ENCODE measurements around the gene C19orf85. TPM values are rescaled to one million over a fixed set of nuclear protein-coding genes. Genes with fewer than 3 reads are reported as not detected.

Gene C19orf85
- total and polyA plus RNA-seq, 2 donors (not counting 1 experiment from before 2014, with no cell fraction given) = not detected

DNA sequence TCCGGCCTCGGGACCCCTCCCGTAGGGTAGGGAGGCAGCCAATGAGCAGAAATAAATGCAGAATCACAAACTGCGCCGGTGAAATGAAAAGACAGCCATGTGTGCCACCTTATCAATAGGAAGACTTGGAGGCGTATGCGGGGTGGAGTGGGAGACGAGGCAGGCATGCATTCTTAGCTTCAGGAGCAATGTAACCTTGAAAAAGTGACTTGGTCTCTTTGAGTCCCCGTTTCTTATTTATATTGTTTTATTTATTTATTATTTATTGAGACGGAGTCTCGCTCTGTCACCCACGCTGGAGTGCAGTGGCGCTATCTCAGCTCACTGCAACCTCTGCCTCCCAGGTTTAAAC, 39.7 kb upstream of the C19orf85 start:
- no peak overlapping the region for H2AFZ ChIP-seq (ENCODE audit: low read length)
- no peak for TF ChIP-seq EZH2 (IDR thresholded peaks at IDR 0.05; ENCODE audit: low read length, missing control alignments)
- TF ChIP-seq, protein P1, sequence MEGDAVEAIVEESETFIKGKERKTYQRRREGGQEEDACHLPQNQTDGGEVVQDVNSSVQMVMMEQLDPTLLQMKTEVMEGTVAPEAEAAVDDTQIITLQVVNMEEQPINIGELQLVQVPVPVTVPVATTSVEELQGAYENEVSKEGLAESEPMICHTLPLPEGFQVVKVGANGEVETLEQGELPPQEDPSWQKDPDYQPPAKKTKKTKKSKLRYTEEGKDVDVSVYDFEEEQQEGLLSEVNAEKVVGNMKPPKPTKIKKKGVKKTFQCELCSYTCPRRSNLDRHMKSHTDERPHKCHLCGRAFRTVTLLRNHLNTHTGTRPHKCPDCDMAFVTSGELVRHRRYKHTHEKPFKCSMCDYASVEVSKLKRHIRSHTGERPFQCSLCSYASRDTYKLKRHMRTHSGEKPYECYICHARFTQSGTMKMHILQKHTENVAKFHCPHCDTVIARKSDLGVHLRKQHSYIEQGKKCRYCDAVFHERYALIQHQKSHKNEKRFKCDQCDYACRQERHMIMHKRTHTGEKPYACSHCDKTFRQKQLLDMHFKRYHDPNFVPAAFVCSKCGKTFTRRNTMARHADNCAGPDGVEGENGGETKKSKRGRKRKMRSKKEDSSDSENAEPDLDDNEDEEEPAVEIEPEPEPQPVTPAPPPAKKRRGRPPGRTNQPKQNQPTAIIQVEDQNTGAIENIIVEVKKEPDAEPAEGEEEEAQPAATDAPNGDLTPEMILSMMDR (conservative IDR thresholded peaks at IDR 0.05 in 1 of 2, IDR thresholded peaks at IDR 0.05 in 1 of 2; ENCODE audit: low read depth in 1 of 2, low read length in 2 of 2) = no peak
- H3K9me3 ChIP-seq (ENCODE audit: control insufficient read depth, insufficient read depth, low read depth, low read length) = no peaks in the 10 kb centered on the region
- no peaks in the 10 kb centered on the region for H3K4me1 ChIP-seq (ENCODE audit: control insufficient read depth, extremely low read depth, insufficient read depth, low read length)
- peak overlapping the region; percentile 51 for H3K4me2 ChIP-seq (ENCODE audit: extremely low read depth, insufficient read depth, low read length)
- no peak for DNase-seq (ENCODE audit: low read depth in 2 of 2)
- peak overlapping the region in 1 of 4 experiments; percentile 59 for H3K4me3 ChIP-seq (replicated peaks in 1 of 4; ENCODE audit: control extremely low read depth in 1 of 4, insufficient read depth in 1 of 4, low read depth in 3 of 4, low read length in 4 of 4)
- H4K20me1 ChIP-seq (ENCODE audit: control insufficient read depth, extremely low read depth, insufficient read depth, low read length) = no peaks in the 10 kb centered on the region
- H3K36me3 ChIP-seq (ENCODE audit: control insufficient read depth, insufficient read depth, low read length) = peaks cover 9% of the 10 kb centered on the region
- H3K9ac ChIP-seq (ENCODE audit: insufficient read depth, low read length) = no peak overlapping the region
- H3K79me2 ChIP-seq (ENCODE audit: control insufficient read depth, insufficient read depth, low read length) = no peaks in the 10 kb centered on the region
- no peak overlapping the region for H3K27ac ChIP-seq (ENCODE audit: insufficient read depth, low read length)
- H3K27me3 ChIP-seq (ENCODE audit: control insufficient read depth, insufficient read depth, low read length) = no peaks in the 10 kb centered on the region

DNA sequence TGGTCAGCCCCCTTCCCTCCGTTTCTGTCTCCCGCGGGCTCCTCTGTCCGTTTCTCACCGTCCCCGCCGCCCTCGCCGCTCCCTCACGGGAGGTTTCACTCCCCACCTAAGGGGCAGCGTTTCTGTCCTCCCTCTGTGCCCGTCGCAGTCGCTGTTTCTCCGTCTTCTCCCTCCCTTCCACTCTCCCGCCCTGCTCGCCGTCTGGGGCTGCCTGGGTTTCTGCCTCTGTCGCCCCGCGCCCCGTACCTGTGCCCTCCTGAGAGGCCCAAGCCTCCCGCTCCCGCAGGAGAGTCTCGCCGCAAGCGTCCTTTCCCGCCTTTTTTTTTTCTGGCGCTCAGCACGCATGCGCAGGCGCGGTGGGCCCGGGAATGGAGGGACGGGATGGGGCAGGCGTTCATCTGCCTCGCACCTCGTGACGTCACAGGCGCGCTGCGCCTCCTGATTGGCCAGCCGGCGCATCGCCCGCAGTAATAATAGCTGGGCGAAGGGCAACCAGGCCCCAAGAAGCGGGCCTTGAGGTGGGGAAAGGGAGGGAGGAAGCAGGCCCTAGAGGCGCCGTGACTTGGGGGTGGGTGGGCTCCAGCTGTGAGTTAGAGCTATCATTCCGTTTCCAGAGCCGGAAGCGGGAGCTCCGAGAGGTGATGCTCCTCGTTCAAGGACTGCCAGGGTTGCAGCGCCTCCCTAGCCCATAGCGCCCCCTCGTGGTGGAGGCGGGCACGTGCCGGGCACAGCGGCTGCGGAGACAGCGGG, 39.1 kb upstream of the C19orf85 start:
- peak overlapping the region; percentile 65 for H3K9ac ChIP-seq (ENCODE audit: insufficient read depth, low read length)
- TF ChIP-seq, protein P1 (conservative IDR thresholded peaks at IDR 0.05 in 1 of 2, IDR thresholded peaks at IDR 0.05 in 1 of 2; ENCODE audit: low read depth in 1 of 2, low read length in 2 of 2) = peak; percentile 92 to 95
- TF ChIP-seq EZH2 (IDR thresholded peaks at IDR 0.05; ENCODE audit: low read length, missing control alignments) = no peak
- no peaks in the 10 kb centered on the region for H3K79me2 ChIP-seq (ENCODE audit: control insufficient read depth, insufficient read depth, low read length)
- peaks cover 9% of the 10 kb centered on the region for H3K36me3 ChIP-seq (ENCODE audit: control insufficient read depth, insufficient read depth, low read length)
- H3K4me2 ChIP-seq (ENCODE audit: extremely low read depth, insufficient read depth, low read length) = peak overlapping the region; percentile 72
- peak overlapping the region; percentile 29 to 59 (median 44) for H3K4me3 ChIP-seq (replicated peaks in 1 of 4; ENCODE audit: control extremely low read depth in 1 of 4, insufficient read depth in 1 of 4, low read depth in 3 of 4, low read length in 4 of 4)
- H2AFZ ChIP-seq (ENCODE audit: low read length) = peak overlapping the region; percentile 48
- peak overlapping the region; percentile 67 for H3K27ac ChIP-seq (ENCODE audit: insufficient read depth, low read length)
- H4K20me1 ChIP-seq (ENCODE audit: control insufficient read depth, extremely low read depth, insufficient read depth, low read length) = no peaks in the 10 kb centered on the region
- H3K4me1 ChIP-seq (ENCODE audit: control insufficient read depth, extremely low read depth, insufficient read depth, low read length) = no peaks in the 10 kb centered on the region
- H3K9me3 ChIP-seq (ENCODE audit: control insufficient read depth, insufficient read depth, low read depth, low read length) = no peaks in the 10 kb centered on the region
- DNase-seq (ENCODE audit: low read depth in 2 of 2) = peak; percentile 83 to 91
- no peaks in the 10 kb centered on the region for H3K27me3 ChIP-seq (ENCODE audit: control insufficient read depth, insufficient read depth, low read length)

DNA sequence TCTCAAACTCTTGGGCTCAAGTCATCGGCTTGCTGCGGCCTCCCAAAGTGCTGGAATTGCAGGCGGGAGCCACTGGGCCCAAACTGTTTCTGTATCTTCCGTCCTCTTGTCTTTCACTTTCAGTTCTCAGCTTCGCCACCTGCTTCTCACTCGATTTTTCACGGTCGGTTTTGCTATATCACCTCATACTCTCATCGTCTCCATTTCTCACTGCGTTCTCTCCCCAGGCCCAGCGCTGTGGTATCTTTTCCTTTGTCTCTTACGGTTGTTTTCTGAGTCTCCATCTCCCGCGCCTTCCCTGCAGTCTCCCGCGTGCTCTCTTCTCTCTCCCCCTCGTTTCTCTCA, 38.6 kb upstream of the C19orf85 start:
- Histone ChIP-seq H3K36me3 (ENCODE audit: control insufficient read depth, insufficient read depth, low read length) (peaks cover 9% of the 10 kb centered on the region), H3K9ac (ENCODE audit: insufficient read depth, low read length) (no peak overlapping the region), H4K20me1 (ENCODE audit: control insufficient read depth, extremely low read depth, insufficient read depth, low read length) (no peaks in the 10 kb centered on the region), H3K27ac (ENCODE audit: insufficient read depth, low read length) (no peak overlapping the region), H3K27me3 (ENCODE audit: control insufficient read depth, insufficient read depth, low read length) (no peaks in the 10 kb centered on the region), H2AFZ (ENCODE audit: low read length) (no peak overlapping the region), H3K79me2 (ENCODE audit: control insufficient read depth, insufficient read depth, low read length) (no peaks in the 10 kb centered on the region), H3K4me3 (replicated peaks in 1 of 4; ENCODE audit: control extremely low read depth in 1 of 4, insufficient read depth in 1 of 4, low read depth in 3 of 4, low read length in 4 of 4) (no peak overlapping the region), H3K9me3 (ENCODE audit: control insufficient read depth, insufficient read depth, low read depth, low read length) (no peaks in the 10 kb centered on the region), H3K4me1 (ENCODE audit: control insufficient read depth, extremely low read depth, insufficient read depth, low read length) (no peaks in the 10 kb centered on the region), H3K4me2 (ENCODE audit: extremely low read depth, insufficient read depth, low read length) (no peak overlapping the region)
- no peak for TF ChIP-seq EZH2 (IDR thresholded peaks at IDR 0.05; ENCODE audit: low read length, missing control alignments)
- TF ChIP-seq, protein P1 (conservative IDR thresholded peaks at IDR 0.05 in 1 of 2, IDR thresholded peaks at IDR 0.05 in 1 of 2; ENCODE audit: low read depth in 1 of 2, low read length in 2 of 2) = no peak
- no peak for DNase-seq (ENCODE audit: low read depth in 2 of 2)

Measured in fibroblast of lung (primary cell).